H1 (cell line): ENCODE data around the gene B3GALT4.

ENCODE experiments used
- CHD1 ChIP-seq: IDR thresholded peaks from 2 replicates; pipeline ENCODE4 v1.6.1; 2012; ENCODE audit warnings: low read depth, low read length, improper control_type of control experiment
- EGR1 ChIP-seq: IDR thresholded peaks from 2 replicates; pipeline ENCODE4 v1.6.1; 2011; ENCODE audit warnings: low read depth, low read length, borderline replicate concordance
- EZH2 ChIP-seq: fragments of 200-600 bp; sonication (generic); IDR thresholded peaks from 2 replicates; pipeline ENCODE4 v1.7.1; 2012; ENCODE audit warnings: low read depth, mild to moderate bottlenecking, moderate library complexity, low read length, inconsistent platforms; ENCODE audit not compliant: severe bottlenecking
- POLR2AphosphoS5 ChIP-seq: IDR thresholded peaks from 2 replicates; pipeline ENCODE4 v1.6.1; 2011; ENCODE audit warnings: low read depth, low read length
- USF2 ChIP-seq: IDR thresholded peaks from 2 replicates; pipeline ENCODE4 v1.6.1; 2011; ENCODE audit warnings: low read length, improper control_type of control experiment
- TF ChIP-seq, protein P1 (sequence below): IDR thresholded peaks from 2 replicates; pipeline ENCODE4 v1.6.1; 2011; ENCODE audit warnings: low read depth, mild to moderate bottlenecking, low read length; ENCODE audit not compliant: insufficient read depth

- TF ChIP-seq EGR1 = no peak
- TF ChIP-seq, protein P1, sequence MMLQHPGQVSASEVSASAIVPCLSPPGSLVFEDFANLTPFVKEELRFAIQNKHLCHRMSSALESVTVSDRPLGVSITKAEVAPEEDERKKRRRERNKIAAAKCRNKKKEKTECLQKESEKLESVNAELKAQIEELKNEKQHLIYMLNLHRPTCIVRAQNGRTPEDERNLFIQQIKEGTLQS = no peak
- TF ChIP-seq USF2 = no peak
- no peak for TF ChIP-seq CHD1
- TF ChIP-seq POLR2AphosphoS5 = no peak
- TF ChIP-seq EZH2 = no peak
Observed at GRCh38 chr6:33317419-33317668, 40.4 kb downstream of the B3GALT4 start.
